ENCODE results near the gene MT1E.

MT1E gene

GRCh38 chr16:56628486-56629350 lies 3.1 kb downstream of the MT1E start:
- TF ChIP-seq EZH2phosphoT487 (IDR thresholded peaks at IDR 0.05; ENCODE audit: borderline replicate concordance, low read length): no peak
- Histone ChIP-seq H4K20me1 (ENCODE audit: control insufficient read depth, insufficient read depth, low read depth, low read length) (no peaks in the 10 kb centered on the region), H3F3A (ENCODE audit: control insufficient read depth, insufficient read depth) (no peaks in the 10 kb centered on the region), H3K4me1 (ENCODE audit: control insufficient read depth, low read length) (no peaks in the 10 kb centered on the region), H3K9me2 (replicated peaks; ENCODE audit: control insufficient read depth, low read length) (no peaks in the 10 kb centered on the region), H3K4me3 (ENCODE audit: low read length) (no peak overlapping the region), H3K36me3 (ENCODE audit: control insufficient read depth, low read length) (no peaks in the 10 kb centered on the region), H3K27me3 (ENCODE audit: control insufficient read depth, low read length) (peaks cover 41% of the 10 kb centered on the region), H3K27ac (ENCODE audit: low read depth, low read length) (no peak overlapping the region), H3K4me2 (ENCODE audit: low read length) (no peak overlapping the region), H3K79me2 (ENCODE audit: control insufficient read depth, low read length) (no peaks in the 10 kb centered on the region), H3K9me3 (ENCODE audit: control insufficient read depth, insufficient read depth, low read length) (no peaks in the 10 kb centered on the region)

- peaks cover 48% of the 10 kb centered on the region for H3K27me3 ChIP-seq (ENCODE audit: control insufficient read depth, low read length)
- TF ChIP-seq EZH2phosphoT487 (IDR thresholded peaks at IDR 0.05; ENCODE audit: borderline replicate concordance, low read length): no peak
- TF ChIP-seq CTCF (IDR thresholded peaks at IDR 0.05; ENCODE audit: low read depth, low read length, poor library complexity, severe bottlenecking): no peak
- no peak overlapping the region for H3K4me3 ChIP-seq (ENCODE audit: low read length)
- H3K9me2 ChIP-seq (replicated peaks; ENCODE audit: control insufficient read depth, low read length): no peaks in the 10 kb centered on the region
- H3K4me1 ChIP-seq (ENCODE audit: control insufficient read depth, low read length): no peaks in the 10 kb centered on the region
- H3K9me3 ChIP-seq (ENCODE audit: control insufficient read depth, insufficient read depth, low read length): no peaks in the 10 kb centered on the region
- no peak overlapping the region for H3K27ac ChIP-seq (ENCODE audit: low read depth, low read length)
- no peaks in the 10 kb centered on the region for H4K20me1 ChIP-seq (ENCODE audit: control insufficient read depth, insufficient read depth, low read depth, low read length)
- H3F3A ChIP-seq (ENCODE audit: control insufficient read depth, insufficient read depth): no peaks in the 10 kb centered on the region
- no peaks in the 10 kb centered on the region for H3K79me2 ChIP-seq (ENCODE audit: control insufficient read depth, low read length)
- H3K4me2 ChIP-seq (ENCODE audit: low read length): no peak overlapping the region
- H3K36me3 ChIP-seq (ENCODE audit: control insufficient read depth, low read length): no peaks in the 10 kb centered on the region
These were observed 4.0 kb downstream of the MT1E start for GRCh38 chr16:56629531-56629930.

- no peaks in the 10 kb centered on the region for H4K20me1 ChIP-seq (ENCODE audit: control insufficient read depth, insufficient read depth, low read depth, low read length)
- no peaks in the 10 kb centered on the region for H3K9me3 ChIP-seq (ENCODE audit: control insufficient read depth, insufficient read depth, low read length)
- no peaks in the 10 kb centered on the region for H3F3A ChIP-seq (ENCODE audit: control insufficient read depth, insufficient read depth)
- peaks cover 53% of the 10 kb centered on the region for H3K27me3 ChIP-seq (ENCODE audit: control insufficient read depth, low read length)
- no peak for TF ChIP-seq CTCF (IDR thresholded peaks at IDR 0.05; ENCODE audit: low read depth, low read length, poor library complexity, severe bottlenecking)
- no peak for TF ChIP-seq EZH2phosphoT487 (IDR thresholded peaks at IDR 0.05; ENCODE audit: borderline replicate concordance, low read length)
- no peaks in the 10 kb centered on the region for H3K79me2 ChIP-seq (ENCODE audit: control insufficient read depth, low read length)
- no peak overlapping the region for H3K4me2 ChIP-seq (ENCODE audit: low read length)
- H3K27ac ChIP-seq (ENCODE audit: low read depth, low read length): no peak overlapping the region
- H3K4me3 ChIP-seq (ENCODE audit: low read length): no peak overlapping the region
- H3K9me2 ChIP-seq (replicated peaks; ENCODE audit: control insufficient read depth, low read length): no peaks in the 10 kb centered on the region
- H3K36me3 ChIP-seq (ENCODE audit: control insufficient read depth, low read length): no peaks in the 10 kb centered on the region
- no peaks in the 10 kb centered on the region for H3K4me1 ChIP-seq (ENCODE audit: control insufficient read depth, low read length)
These were observed 4.6 kb downstream of the MT1E start for GRCh38 chr16:56630134-56630533.

GRCh38 chr16:56631197-56631596 lies 5.6 kb downstream of the MT1E start:
- no peak overlapping the region for H3K27ac ChIP-seq (ENCODE audit: low read depth, low read length)
- no peaks in the 10 kb centered on the region for H3K4me1 ChIP-seq (ENCODE audit: control insufficient read depth, low read length)
- peaks cover 56% of the 10 kb centered on the region for H3K27me3 ChIP-seq (ENCODE audit: control insufficient read depth, low read length)

More at GRCh38 chr16:56631197-56631596, 5.6 kb downstream of the MT1E start:
- no peak for TF ChIP-seq CTCF (IDR thresholded peaks at IDR 0.05; ENCODE audit: low read depth, low read length, poor library complexity, severe bottlenecking)
- TF ChIP-seq EZH2phosphoT487 (IDR thresholded peaks at IDR 0.05; ENCODE audit: borderline replicate concordance, low read length): no peak
- H3K36me3 ChIP-seq (ENCODE audit: control insufficient read depth, low read length): no peaks in the 10 kb centered on the region
- no peaks in the 10 kb centered on the region for H3K9me2 ChIP-seq (replicated peaks; ENCODE audit: control insufficient read depth, low read length)
- H3K4me3 ChIP-seq (ENCODE audit: low read length): no peak overlapping the region
- no peak overlapping the region for H3K4me2 ChIP-seq (ENCODE audit: low read length)
- no peaks in the 10 kb centered on the region for H3K79me2 ChIP-seq (ENCODE audit: control insufficient read depth, low read length)
- no peaks in the 10 kb centered on the region for H4K20me1 ChIP-seq (ENCODE audit: control insufficient read depth, insufficient read depth, low read depth, low read length)
- no peaks in the 10 kb centered on the region for H3F3A ChIP-seq (ENCODE audit: control insufficient read depth, insufficient read depth)
- no peaks in the 10 kb centered on the region for H3K9me3 ChIP-seq (ENCODE audit: control insufficient read depth, insufficient read depth, low read length)

All from DOHH2 (cell line).